NCI-H460 (cell line): ENCODE results near the gene CLTA. TPM values are rescaled to one million over a fixed set of nuclear protein-coding genes. Genes with fewer than 3 reads are reported as not detected.
"Not testable (repeated sequence)": the region's sequence is repeated elsewhere in the genome, so short reads cannot be mapped to it uniquely, and the experiment has no call there.

Experiments
- DNase-seq: peaks from one replicate; pipeline ENCODE4 v3.0.0-alpha.2; 2016; ENCODE audit warnings: low read depth; ENCODE audit errors: extremely low read depth
- total RNA-seq: library from RNA; depleted of rRNA; stranded (reverse); fragments of >200 nt; shearing (Covaris generic); gene quantifications from 2 replicates; pipeline ENCODE4 v1.2.3, GENCODE V29; 2014

CLTA gene
- total RNA-seq, 1 experiment from 2014 or later: 224 TPM

DNA sequence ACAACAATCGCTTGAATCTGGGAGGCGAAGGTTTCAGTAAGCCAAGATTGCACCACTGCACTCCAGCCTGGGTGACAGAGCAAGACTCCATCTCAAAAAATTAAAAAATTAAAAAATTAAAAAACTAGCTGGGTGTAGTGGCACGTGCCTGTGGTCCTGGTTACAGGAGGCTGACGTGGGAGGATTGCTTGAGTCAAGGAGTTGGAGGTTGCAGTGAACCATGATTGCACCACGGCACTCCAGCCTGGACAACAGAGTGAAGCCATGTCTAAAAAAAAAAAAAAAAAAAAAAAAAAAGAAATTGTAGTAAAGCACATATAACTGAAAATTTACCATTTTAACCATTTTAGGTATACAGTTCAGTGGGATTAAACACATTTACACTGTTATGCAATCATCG is 34.6 kb upstream of the CLTA start:
- DNase-seq: no peak

DNA sequence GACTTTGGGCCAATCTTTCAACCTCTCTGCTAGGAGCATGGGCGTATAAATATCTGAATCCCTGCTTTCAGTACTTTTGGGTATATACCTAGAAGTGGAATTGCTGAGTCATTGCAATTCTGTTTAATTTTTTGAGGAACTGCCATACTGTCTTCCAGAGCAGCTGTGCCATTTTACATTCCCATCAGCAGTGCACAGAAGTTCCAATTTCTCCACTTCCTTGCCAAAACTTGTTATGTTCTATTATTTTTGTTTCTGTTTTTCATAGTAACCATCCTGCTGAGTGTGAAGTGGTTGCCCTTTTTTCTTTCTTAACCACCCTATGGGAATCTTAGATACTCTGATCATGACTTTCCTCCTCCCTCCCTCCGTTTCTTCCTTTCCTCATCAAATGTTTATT is 32.6 kb upstream of the CLTA start:
- no peak for DNase-seq

DNA sequence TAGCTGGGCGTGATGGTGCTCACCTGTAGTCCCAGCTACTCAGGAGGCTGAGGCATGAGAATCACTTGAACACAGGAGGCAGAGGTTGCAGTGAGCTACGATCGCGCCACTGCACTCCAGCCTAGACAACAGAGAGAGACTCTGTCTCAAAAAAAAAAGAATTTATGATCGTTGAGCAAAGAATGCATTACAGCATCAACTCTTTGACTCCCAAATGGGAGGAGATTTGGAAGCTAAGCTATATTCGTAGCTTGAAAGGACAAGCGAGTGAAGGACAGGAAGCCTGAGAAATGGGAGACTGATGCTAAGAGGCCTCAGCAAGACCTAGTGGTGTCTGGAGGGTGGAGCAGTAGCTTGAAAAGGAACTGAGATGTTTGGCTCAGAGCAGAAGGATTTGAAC is 31.8 kb upstream of the CLTA start:
- no peak for DNase-seq

DNA sequence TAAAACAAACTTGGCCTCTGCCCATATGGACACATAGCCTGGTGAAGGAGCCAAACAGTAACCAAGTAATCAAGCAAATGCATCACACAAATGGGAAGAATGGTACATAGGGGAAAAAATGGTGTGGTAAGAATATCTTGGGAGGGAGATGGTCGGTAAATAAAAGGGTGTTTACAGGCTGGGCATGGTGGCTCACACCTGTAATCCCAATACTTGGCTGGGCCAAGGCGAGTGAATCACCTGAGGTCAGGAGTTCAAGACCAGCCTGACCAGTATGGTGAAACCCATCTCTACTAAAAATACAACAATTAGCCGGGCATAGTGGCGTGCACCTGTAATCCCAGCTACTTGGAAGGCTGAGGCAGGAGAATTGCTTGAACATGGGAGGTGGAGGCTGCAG is 31.2 kb upstream of the CLTA start:
- DNase-seq: not testable (repeated sequence)

DNA sequence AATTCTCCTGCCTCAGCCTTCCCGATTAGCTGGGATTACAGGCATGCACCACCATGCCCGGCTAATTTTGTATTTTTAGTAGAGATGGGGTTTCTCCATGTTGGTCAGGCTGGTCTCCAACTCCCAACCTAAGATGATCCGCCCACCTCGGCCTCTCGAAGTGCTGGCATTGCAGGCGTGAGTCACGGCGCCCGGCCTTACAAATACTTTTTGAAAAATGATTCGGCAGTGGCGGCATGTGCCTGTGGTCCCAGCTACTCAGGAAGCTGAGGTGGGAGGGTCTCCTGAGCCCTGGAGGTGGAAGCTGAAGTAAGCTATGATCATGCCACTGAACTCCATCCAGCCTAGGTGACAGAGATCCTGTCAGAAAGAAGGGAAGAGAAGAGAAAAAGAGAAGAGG is 30.6 kb upstream of the CLTA start:
- DNase-seq: not testable (repeated sequence)

DNA sequence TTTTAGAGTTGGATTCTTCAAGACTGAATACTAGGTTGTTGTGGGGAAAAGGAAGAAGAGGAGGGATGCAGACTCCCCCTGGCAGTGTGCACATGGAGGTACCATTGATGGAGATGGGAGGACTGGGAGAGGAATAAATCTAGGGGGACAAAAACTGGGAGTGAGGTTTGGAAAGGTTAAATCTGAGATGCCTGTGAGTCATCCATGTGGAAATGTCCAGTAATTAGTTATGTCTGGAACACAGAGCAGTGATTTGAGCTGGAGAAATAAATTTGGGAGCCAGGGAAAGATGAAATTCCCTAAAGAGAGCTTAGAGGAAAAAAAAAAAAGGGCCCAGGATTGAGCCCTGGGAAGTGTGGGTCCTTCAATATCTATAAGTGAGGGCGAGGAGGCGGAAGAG is 29.5 kb upstream of the CLTA start:
- no peak for DNase-seq

DNA sequence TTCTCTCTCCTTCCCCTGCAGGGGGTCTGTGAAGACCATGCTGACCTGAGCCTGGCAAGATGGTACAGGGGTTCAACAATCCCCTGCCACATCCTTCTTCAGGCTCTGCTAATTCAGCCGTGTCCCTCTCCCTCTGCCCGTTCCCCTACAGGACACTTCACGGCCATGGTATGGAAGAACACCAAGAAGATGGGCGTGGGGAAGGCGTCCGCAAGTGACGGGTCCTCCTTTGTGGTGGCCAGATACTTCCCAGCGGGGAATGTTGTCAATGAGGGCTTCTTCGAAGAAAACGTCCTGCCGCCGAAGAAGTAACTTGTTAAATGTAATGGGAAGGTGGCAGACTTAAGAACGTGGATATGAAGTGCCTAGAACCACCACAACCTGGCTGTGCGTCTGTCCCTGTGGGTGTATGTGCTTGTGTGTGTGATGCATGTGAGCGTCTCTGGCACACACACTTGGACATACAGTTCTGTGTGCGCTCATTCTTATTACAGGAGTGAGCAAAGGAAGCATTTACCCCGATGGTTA is 28.4 kb upstream of the CLTA start:
- no peak for DNase-seq

DNA sequence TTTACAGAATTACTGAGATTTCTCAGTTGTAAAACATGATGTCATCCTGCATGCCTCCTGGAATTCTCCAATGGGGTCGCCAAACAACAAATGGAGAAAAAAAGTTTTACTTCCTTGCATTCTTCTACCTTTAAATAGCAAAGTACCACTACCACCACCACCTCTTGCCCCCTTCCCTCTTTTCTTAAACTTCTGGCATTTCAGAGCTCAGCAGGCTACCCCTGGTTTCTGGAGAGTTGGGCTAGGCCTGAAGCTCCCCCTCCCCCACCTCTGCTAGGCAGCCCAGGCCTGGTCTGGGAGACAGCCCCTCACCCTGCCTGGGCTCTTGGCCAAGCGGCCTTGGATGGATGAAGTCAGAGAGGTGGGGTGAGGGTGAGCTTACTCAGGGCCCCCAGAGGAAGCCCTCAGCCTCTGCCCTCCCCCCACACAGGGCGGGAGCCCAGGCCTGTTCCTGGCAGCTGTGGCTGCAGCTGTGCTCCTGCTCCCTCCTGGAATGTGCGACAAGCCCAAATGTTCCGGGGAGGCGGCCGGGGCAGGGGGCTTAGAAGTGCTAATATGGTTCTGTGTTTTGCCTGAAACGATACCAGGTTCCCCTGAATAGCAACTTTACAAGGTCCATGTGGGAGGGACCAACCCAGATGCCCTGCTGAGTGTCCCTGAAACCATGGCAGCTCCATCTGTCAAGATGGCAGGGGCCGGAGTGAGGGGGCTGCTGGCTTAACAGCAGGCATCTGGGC is 27.5 kb upstream of the CLTA start:
- DNase-seq: no peak

DNA sequence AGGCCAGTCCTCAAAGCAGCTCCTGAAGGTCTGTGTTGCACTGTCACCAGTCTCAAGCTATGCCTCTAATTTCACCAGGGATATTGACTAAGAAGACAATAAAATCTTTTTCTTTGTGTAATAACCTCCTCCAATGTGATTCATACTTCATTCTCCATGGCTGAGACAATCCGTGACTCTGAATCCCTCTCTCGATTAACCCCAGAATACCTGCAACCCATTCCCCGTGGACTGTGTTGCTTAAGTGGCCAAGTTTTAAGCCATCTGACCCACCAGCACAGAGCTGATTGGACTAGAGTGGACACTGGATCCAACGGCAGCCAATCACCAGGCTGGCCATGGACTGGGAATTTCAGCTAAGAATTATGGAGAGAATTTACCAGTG is 26.9 kb upstream of the CLTA start:
- no peak for DNase-seq

DNA sequence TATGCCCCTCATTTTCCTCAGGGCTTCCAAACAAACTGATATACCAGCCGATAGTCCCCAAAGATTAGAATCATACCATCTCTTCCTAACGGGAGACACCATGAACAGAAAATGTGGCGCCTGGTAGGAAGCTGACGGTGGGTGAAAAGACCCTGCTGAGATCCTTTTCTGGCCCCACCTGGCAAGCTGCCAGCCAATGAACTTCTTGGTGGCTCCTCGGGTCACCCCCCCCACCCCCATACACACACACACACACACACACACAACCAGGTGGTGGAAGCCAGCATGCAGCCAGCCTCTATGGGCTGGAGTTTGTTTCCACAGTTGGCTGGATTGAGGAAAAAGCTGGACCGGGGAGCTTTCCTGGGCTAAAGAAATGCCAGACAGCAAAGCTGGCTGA is 26.3 kb upstream of the CLTA start:
- no peak for DNase-seq

DNA sequence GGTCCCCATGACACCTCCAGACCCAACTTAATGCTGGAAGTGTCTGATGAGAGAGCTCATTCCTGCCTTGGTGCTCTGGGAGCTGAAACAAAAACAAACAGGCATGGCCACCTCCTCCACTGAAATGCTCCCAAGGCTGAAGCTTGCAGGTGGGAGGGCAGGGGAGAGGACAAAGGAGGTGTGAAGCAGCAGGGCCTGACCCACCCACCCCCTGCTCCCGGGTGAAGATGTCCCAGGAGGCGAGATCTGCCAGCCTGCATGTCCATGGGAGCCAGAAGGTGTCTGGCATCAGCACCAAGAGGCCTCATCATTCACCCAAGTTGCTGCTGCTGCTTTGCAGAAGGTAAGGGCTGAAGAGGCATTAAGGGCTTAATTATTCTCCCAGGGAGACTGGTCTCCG is 25.7 kb upstream of the CLTA start:
- no peak for DNase-seq

DNA sequence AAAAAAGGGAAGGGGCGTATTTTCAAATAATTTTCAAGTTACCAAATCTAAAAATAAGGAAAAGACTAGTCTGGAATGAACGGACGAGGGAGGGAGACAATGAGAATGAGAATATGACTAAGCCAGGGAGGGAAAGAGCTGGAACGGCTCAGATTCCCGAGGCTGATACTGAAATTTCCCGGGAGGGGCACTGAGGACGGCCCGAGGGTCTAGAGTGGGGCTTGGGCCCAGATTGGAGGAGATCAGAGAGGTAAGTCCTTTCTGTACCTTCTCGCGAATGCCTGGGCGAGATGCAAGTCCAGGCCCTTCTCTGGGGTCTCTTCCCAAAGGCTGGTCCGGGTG is 24.9 kb upstream of the CLTA start:
- DNase-seq: no peak

DNA sequence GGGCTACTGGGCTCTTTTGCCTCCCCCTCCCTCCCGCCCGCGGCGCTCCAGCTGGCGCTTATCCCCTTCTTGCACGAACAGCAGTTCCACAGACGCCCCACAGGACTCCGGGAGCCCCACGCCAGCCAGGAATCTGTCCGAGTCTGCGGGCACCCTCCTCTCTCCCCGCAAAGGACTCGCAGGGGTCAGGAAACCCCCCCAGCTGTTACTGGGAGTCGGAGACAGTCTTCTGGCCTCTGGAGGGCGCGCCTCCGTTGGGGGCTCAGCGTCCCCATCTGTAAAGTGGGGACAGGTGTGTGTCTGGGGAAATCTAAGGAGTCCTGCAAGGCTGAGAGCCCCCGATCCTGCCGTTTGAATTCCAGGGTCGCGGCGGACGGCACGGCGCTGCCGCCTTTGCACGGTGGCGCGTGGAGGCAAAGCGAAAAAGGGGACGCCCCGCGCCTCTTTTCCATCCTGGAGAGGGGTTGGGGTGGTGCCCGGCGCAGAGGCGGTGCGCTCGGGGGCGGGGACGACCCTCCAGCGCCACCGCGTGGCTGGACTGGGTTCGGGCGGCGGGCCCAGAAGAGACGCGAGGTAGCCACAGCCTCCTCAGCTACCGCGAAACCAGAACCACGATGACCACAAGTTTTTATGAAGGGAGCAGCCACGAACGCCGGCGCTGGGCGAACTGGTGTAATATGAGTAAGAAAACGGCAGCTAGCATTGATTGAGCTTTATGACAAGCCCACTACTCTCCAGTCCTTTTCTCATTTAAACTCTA is 24.4 kb upstream of the CLTA start:
- peak; percentile 60 for DNase-seq

DNA sequence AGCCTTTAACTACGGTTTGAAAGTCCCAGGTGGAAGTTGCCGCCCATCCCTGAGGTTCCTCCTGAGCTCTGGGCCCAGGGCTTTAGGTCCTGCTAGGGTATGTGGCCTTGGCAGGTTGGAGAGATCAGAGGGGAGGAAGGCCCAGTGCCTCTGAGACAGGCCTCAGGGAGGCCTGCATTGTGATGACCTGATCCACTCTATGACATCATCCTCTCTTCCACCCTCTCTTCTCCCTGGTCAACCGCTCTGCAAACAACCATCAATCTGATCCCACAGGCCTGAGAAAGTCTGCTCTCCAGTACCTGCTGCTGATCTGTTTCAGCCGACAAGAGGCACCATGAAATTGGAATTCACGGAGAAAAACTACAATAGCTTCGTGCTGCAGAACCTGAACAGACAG is 21.6 kb upstream of the CLTA start, which contains the start of gene CCIN:
TSS of gene CCIN (plus strand) at position 223 of the 400 bp plus-strand sequence. CDS start at position 338, 115 bp downstream.
- DNase-seq: no peak

DNA sequence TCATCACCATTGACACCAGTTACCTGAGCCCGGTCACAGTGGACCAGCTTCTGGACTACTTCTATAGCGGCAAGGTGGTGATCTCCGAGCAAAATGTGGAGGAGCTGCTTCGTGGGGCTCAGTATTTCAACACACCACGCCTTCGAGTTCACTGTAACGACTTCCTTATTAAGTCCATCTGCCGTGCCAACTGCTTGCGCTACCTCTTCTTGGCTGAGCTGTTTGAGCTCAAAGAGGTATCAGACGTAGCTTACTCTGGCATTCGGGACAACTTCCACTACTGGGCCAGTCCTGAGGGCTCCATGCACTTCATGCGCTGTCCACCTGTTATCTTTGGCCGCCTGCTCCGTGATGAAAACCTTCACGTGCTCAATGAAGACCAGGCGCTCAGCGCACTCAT is 21.0 kb upstream of the CLTA start:
- DNase-seq: no peak

DNA sequence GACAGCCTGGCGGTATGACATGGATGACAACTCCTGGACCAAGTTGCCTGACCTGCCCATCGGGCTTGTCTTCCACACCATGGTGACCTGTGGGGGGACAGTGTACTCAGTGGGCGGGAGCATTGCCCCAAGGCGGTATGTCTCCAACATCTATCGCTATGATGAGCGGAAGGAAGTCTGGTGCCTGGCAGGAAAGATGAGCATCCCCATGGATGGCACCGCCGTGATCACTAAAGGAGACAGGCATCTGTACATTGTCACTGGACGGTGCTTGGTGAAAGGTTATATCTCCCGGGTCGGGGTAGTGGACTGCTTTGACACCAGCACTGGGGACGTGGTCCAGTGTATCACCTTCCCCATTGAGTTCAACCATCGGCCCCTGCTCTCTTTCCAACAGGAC is 20.2 kb upstream of the CLTA start:
- no peak for DNase-seq

DNA sequence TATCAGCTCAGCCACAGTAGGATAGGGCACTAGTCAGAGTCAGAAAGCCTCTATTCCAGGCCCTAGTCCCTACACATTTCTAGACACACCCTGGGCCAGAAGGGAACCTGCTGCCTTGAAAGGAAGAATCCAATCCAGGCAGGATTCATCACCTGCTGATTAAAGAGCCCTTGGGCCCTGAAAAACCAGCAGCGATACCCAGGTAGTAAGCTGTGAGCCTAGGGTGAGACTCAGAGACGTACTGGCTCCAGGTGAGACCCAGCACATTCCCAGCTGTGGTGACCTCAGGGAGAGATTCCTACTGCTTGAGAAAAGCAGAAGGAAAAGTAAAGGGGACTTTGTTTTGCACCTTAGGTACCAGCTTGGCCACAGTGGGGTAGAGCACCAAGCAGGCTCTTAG is 16.9 kb upstream of the CLTA start:
- no peak for DNase-seq

DNA sequence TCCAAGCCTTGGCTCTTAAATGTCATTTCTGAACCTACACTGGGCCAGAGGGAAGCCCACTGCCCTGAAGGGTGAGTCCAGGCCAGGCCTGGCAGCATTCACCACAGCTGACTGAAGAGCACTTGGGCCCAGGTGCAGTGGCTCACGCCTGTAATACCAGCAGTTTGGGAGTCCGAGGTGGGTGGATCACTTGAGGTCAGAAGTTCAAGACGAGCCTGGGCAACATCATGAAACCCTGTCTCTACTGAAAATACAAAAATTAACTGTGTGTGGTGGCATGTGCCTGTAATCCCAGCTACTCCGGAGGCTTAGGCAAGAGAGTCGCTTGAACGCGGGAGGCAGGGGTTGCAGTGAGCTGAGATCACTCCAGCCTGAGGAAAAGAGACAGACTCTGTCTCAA is 16.4 kb upstream of the CLTA start:
- no peak for DNase-seq

DNA sequence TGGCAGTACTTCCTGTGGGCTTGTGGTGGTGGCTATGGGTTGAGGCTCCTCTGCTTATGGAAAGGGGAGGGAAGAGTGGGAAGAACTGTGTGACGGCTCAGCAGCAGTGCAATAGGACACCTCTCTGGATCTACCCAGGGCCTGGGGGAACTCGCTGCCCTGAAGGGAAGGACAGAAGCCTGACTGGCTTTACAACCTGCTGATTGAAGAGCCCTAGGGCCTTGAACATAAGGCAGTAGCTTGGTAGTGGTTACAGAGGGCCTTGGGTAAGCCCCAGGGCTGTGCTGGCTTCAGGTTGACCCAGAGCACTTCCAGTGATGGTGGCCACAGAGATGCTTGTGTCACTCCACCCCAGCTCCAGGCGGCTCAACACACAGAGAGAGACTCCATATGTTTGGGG is 16.0 kb upstream of the CLTA start:
- no peak for DNase-seq

DNA sequence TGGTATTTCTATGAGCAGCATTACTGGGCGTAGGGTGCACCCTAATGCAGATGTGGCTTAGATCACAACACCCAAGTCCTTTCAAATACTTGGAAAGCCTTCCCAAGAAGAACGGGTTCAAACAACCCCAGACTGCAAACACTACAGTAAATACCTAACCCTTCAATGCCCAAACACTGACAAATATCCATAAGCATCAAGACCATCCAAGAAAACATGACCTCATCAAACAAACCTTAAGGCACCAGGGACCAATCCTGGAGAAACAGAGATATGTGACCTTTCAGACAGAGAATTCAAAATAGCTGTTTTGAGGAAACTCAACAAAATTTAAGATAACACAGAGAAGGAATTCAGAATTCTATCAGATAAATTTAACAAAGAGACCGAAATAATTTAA is 15.5 kb upstream of the CLTA start:
- DNase-seq: not testable (repeated sequence)

DNA sequence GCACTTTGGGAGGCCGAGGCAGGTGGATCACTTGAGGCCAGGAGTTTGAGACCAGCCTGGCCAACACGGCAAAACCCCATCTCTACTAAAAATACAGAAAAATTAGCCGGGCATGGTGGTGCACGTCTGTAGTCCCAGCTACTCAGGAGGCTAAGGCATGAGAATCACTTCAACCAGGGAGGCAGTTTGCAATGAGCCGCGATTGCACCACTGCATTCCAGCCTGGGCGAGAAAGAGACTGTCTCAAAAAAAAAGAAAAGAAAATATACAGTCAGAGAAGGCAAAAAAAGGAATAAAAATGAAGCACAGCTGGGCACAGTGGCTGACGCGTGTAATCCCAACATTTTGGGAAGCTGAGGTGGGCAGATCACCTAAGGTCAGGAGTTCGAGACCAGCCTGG is 14.2 kb upstream of the CLTA start:
- DNase-seq: not testable (repeated sequence)

DNA sequence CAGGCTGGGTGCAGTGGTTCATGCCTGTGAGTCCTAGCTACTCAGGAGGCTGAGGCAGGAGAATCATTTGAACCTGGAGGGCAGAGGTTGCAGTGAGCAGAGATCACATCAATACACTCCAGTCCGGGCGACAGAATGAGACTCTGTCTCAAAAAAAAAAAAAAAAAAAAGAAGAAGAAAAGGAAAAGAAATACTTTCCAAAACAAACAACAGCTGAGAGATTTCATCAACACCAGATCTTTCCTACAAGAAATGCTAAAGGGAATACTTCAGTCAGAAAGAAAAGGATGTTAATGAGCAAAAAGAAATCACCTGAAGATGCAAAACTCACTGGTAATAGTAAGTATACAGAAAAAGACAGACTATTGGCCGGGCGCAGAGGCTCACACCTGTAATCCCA is 13.2 kb upstream of the CLTA start:
- DNase-seq: no peak
